ENCODE measurements around the gene EEF1AKMT4. TPM values are rescaled to one million over a fixed set of nuclear protein-coding genes. Genes with fewer than 3 reads are reported as not detected.

Gene EEF1AKMT4
- total RNA-seq, 3 donors from 2014 or later (not counting 1 experiment from before 2014, with no cell fraction given) = 0.73 to 0.80 (median 0.79) TPM

DNA sequence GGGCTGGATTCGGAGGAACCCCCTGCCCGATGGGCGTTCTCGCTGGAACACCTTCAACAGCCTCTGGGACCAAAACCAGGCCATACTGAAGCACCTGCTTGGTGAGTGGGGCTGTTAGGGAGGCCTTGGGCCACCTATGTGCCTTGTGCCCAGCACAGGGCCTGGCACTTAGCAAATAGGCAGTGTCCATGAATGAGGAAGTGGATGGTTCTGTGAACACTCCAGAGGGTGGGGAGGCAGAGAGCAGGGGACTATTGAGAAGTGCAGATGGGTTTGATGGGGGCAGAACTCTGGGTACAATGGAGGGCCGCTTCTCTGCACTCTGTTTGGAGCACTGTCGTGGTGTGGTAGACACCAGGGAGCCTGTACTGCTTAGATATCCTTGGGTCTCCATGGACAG lies 27.9 kb downstream of the EEF1AKMT4 start:
- H3K4me1 ChIP-seq (ENCODE audit: control insufficient read depth, insufficient read depth, low read length) = no peaks in the 10 kb centered on the region
- ATAC-seq (no peak), DNase-seq (no peak)
- Mint-ChIP-seq H3K4me3 (no peak overlapping the region), H3K27ac (no peak overlapping the region), H3K9me3 (no peaks in the 10 kb centered on the region), H3K36me3 (no peaks in the 10 kb centered on the region), H3K4me1 (peaks cover 0 to 6% of the 10 kb centered on the region in 2 donors), H3K27me3 (ENCODE audit: low read depth in 2 of 2) (peaks cover 38 to 56% of the 10 kb centered on the region in 2 donors)
- TF ChIP-seq, protein P1, sequence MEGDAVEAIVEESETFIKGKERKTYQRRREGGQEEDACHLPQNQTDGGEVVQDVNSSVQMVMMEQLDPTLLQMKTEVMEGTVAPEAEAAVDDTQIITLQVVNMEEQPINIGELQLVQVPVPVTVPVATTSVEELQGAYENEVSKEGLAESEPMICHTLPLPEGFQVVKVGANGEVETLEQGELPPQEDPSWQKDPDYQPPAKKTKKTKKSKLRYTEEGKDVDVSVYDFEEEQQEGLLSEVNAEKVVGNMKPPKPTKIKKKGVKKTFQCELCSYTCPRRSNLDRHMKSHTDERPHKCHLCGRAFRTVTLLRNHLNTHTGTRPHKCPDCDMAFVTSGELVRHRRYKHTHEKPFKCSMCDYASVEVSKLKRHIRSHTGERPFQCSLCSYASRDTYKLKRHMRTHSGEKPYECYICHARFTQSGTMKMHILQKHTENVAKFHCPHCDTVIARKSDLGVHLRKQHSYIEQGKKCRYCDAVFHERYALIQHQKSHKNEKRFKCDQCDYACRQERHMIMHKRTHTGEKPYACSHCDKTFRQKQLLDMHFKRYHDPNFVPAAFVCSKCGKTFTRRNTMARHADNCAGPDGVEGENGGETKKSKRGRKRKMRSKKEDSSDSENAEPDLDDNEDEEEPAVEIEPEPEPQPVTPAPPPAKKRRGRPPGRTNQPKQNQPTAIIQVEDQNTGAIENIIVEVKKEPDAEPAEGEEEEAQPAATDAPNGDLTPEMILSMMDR (IDR thresholded peaks at IDR 0.05) = no peak
- H3K4me3 ChIP-seq (ENCODE audit: low read length) = no peak overlapping the region
- 94% methylated on average over 6 of the region's 6 CpGs for WGBS (ENCODE audit: insufficient coverage)
- H3K9me3 ChIP-seq (ENCODE audit: control insufficient read depth, insufficient read depth, low read length) = no peaks in the 10 kb centered on the region
- peaks cover 19% of the 10 kb centered on the region for H3K27me3 ChIP-seq (ENCODE audit: control insufficient read depth, insufficient read depth, low read length)
- no peak overlapping the region for H3K27ac ChIP-seq (ENCODE audit: low read length)
- H3K36me3 ChIP-seq (ENCODE audit: control insufficient read depth, insufficient read depth, low read length) = no peaks in the 10 kb centered on the region
- intact Hi-C loops (cut with micrococcal nuclease) = no loop called here

DNA sequence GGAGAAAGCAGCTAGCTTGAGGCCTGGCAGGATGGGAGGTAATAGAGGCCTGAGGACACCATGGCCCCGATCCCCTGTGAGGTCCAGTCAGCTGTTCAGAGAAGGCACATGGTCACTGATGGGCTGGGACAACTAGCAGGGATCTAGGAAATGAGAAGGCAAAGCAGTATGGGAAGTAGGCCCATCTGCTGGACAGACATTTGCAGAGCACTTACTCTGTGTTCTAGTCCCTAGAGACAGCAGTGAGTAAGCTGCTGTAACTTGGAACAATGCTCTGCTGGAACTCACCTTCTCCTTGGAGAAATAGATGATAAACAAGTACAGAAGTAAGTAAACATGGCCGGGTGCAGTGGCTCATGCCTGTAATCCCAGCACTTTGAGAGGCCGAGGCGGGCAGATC lies 33.5 kb downstream of the EEF1AKMT4 start:
- H3K36me3 Mint-ChIP-seq = no peaks in the 10 kb centered on the region
- 89% methylated on average over 2 of the region's 4 CpGs for WGBS (ENCODE audit: insufficient coverage)
- H3K27ac Mint-ChIP-seq = no peak overlapping the region
- intact Hi-C loops (cut with micrococcal nuclease) = no loop called here
- no peaks in the 10 kb centered on the region for H3K9me3 ChIP-seq (ENCODE audit: control insufficient read depth, insufficient read depth, low read length)
- H3K4me3 ChIP-seq (ENCODE audit: low read length) = no peak overlapping the region
- DNase-seq (no peak), ATAC-seq (no peak)
- TF ChIP-seq, protein P1 (IDR thresholded peaks at IDR 0.05) = no peak
- H3K36me3 ChIP-seq (ENCODE audit: control insufficient read depth, insufficient read depth, low read length) = no peaks in the 10 kb centered on the region
- no peaks in the 10 kb centered on the region for H3K9me3 Mint-ChIP-seq
- no peak overlapping the region for H3K27ac ChIP-seq (ENCODE audit: low read length)
- peaks cover 26 to 44% of the 10 kb centered on the region in 2 donors for H3K27me3 Mint-ChIP-seq (ENCODE audit: low read depth in 2 of 2)
- no peaks in the 10 kb centered on the region for H3K4me1 Mint-ChIP-seq
- no peaks in the 10 kb centered on the region for H3K4me1 ChIP-seq (ENCODE audit: control insufficient read depth, insufficient read depth, low read length)
- H3K4me3 Mint-ChIP-seq = no peak overlapping the region
- no peaks in the 10 kb centered on the region for H3K27me3 ChIP-seq (ENCODE audit: control insufficient read depth, insufficient read depth, low read length)

DNA sequence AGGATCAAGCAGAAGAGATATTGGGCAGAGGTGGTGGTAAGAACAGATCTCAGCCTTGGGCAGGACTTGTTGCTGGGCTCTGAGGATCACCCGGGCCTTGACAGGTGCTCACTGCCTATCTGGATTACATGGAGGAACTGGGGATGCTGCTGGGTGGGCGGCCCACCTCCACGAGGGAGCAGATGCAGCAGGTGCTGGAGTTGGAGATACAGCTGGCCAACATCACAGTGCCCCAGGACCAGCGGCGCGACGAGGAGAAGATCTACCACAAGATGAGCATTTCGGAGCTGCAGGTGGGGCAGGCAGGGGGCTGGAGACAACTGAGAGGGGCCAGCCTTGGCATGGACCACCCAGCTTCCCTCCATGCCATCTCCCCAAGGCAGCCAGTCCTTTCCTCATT lies 34.2 kb downstream of the EEF1AKMT4 start:
- intact Hi-C loops (cut with micrococcal nuclease) = no loop called here
- WGBS (ENCODE audit: insufficient coverage) = 94% methylated on average over 8 of the region's 8 CpGs
- H3K9me3 Mint-ChIP-seq = no peaks in the 10 kb centered on the region
- TF ChIP-seq, protein P1 (IDR thresholded peaks at IDR 0.05) = no peak
- H3K36me3 Mint-ChIP-seq = no peaks in the 10 kb centered on the region
- DNase-seq = no peak
- peaks cover 22 to 40% of the 10 kb centered on the region in 2 donors for H3K27me3 Mint-ChIP-seq (ENCODE audit: low read depth in 2 of 2)
- H3K9me3 ChIP-seq (ENCODE audit: control insufficient read depth, insufficient read depth, low read length) = no peaks in the 10 kb centered on the region
- H3K4me1 Mint-ChIP-seq = no peaks in the 10 kb centered on the region
- no peaks in the 10 kb centered on the region for H3K27me3 ChIP-seq (ENCODE audit: control insufficient read depth, insufficient read depth, low read length)
- H3K36me3 ChIP-seq (ENCODE audit: control insufficient read depth, insufficient read depth, low read length) = no peaks in the 10 kb centered on the region
- no peak overlapping the region for H3K27ac ChIP-seq (ENCODE audit: low read length)
- H3K4me3 ChIP-seq (ENCODE audit: low read length) = no peak overlapping the region
- no peak overlapping the region for H3K4me3 Mint-ChIP-seq
- ATAC-seq = no peak
- H3K4me1 ChIP-seq (ENCODE audit: control insufficient read depth, insufficient read depth, low read length) = no peaks in the 10 kb centered on the region
- H3K27ac Mint-ChIP-seq = no peak overlapping the region

DNA sequence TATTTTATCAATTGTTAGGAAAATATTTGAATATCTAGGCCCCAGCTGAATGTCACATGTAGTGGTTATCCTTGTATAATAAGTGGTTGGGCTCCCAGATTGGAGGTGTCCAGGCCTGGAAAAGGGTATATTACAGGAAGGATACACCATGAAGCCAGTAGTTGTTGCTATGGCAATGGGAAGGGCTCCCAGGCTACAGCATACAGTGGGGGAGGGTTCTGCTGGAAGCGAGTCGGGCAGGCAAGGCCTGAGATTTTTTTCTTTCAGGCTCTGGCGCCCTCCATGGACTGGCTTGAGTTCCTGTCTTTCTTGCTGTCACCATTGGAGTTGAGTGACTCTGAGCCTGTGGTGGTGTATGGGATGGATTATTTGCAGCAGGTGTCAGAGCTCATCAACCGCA lies 35.2 kb downstream of the EEF1AKMT4 start:
- peak in 1 of 3 donors; percentile 38 for ATAC-seq
- Histone ChIP-seq H3K36me3 (ENCODE audit: control insufficient read depth, insufficient read depth, low read length) (no peaks in the 10 kb centered on the region), H3K27me3 (ENCODE audit: control insufficient read depth, insufficient read depth, low read length) (no peaks in the 10 kb centered on the region), H3K27ac (ENCODE audit: low read length) (no peak overlapping the region), H3K4me3 (ENCODE audit: low read length) (no peak overlapping the region), H3K9me3 (ENCODE audit: control insufficient read depth, insufficient read depth, low read length) (no peaks in the 10 kb centered on the region), H3K4me1 (ENCODE audit: control insufficient read depth, insufficient read depth, low read length) (no peaks in the 10 kb centered on the region)
- Mint-ChIP-seq H3K4me1 (no peaks in the 10 kb centered on the region), H3K4me3 (no peak overlapping the region), H3K9me3 (no peaks in the 10 kb centered on the region), H3K36me3 (no peaks in the 10 kb centered on the region), H3K27me3 (ENCODE audit: low read depth in 2 of 2) (peaks cover 17 to 33% of the 10 kb centered on the region in 2 donors), H3K27ac (no peak overlapping the region)
- 42% methylated on average over 4 of the region's 4 CpGs for WGBS (ENCODE audit: insufficient coverage)
- intact Hi-C loops (cut with micrococcal nuclease) = loop anchor here (5.0 kb wide), 1 partner anchor 387 kb away; no protein-coding TSS in a partner anchor
- TF ChIP-seq, protein P1 (IDR thresholded peaks at IDR 0.05) = no peak
- peak in 1 of 2 donors; percentile 41 for DNase-seq
